ENCODE measurements around the gene REG4. TPM values are rescaled to one million over a fixed set of nuclear protein-coding genes. Genes with fewer than 3 reads are reported as not detected.

Gene REG4
- total RNA-seq, 3 donors from 2014 or later: 1.6 to 36.1 (median 9.3) TPM

GRCh38 chr1:119745034-119745433, 66.2 kb downstream of the REG4 start:
- Histone ChIP-seq H3K4me1 (ENCODE audit: low read depth) (no peaks in the 10 kb centered on the region), H3K9me3 (no peaks in the 10 kb centered on the region), H3K4me3 (no peak overlapping the region), H3K36me3 (ENCODE audit: low read depth) (peaks cover 4% of the 10 kb centered on the region)
- ATAC-seq: peak; percentile 5
- no peak for DNase-seq
- intact Hi-C loops (cut with DNase I, micrococcal nuclease): no loop called here
- TF ChIP-seq CTCF (IDR thresholded peaks at IDR 0.05): no peak

GRCh38 chr1:119744598-119744942, 66.7 kb downstream of the REG4 start:
- DNase-seq (no peak), ATAC-seq (no peak)
- no peak for TF ChIP-seq CTCF (IDR thresholded peaks at IDR 0.05)
- Histone ChIP-seq H3K9me3 (no peaks in the 10 kb centered on the region), H3K4me1 (ENCODE audit: low read depth) (no peaks in the 10 kb centered on the region), H3K4me3 (no peak overlapping the region), H3K36me3 (ENCODE audit: low read depth) (no peaks in the 10 kb centered on the region)
- intact Hi-C loops (cut with DNase I, micrococcal nuclease): no loop called here

Other genes with a start within 250 kb of the REG4 start
- gene ZNF697, start 163.2 kb downstream of the REG4 start, total RNA-seq: 1 to 10 TPM; 1.8 to 7.8 (median 2.8) TPM
- gene PHGDH, start 99.5 kb downstream of the REG4 start, total RNA-seq: 10 to 100 TPM in 2 of 3 donors, 1 to 10 TPM in 1; 3.3 to 32.9 (median 13.2) TPM
- 100 to 1,000 TPM; 135 to 592 (median 270) TPM for gene HMGCS2, start 42.6 kb downstream of the REG4 start, total RNA-seq
- gene ADAM30, start 85.1 kb upstream of the REG4 start, total RNA-seq: not detected

Data from mucosa of descending colon (tissue), 3 donors.